Measurements from ENCODE around the gene PTPRN2. TPM values are rescaled to one million over a fixed set of nuclear protein-coding genes. Genes with fewer than 3 reads are reported as not detected.

PTPRN2 gene
- total and polyA plus RNA-seq, 2 donors (not counting 3 experiments of a cell fraction or from before 2014, with no cell fraction given): 0.62 to 0.88 TPM

- Histone ChIP-seq H3K9me1 (replicated peaks; ENCODE audit: control insufficient read depth, extremely low read depth, insufficient read depth, low read length) (no peaks in the 10 kb centered on the region), H3K79me2 (ENCODE audit: control insufficient read depth, insufficient read depth, low read length) (no peaks in the 10 kb centered on the region), H3K4me3 (replicated peaks in 1 of 3; ENCODE audit: insufficient read depth in 1 of 3, low read depth in 1 of 3, low read length in 3 of 3) (no peak overlapping the region), H3K36me3 (ENCODE audit: control insufficient read depth in 2 of 2, extremely low read depth in 1 of 2, insufficient read depth in 2 of 2, low read length in 2 of 2) (no peaks in the 10 kb centered on the region), H3K27me3 (ENCODE audit: control insufficient read depth in 2 of 2, insufficient read depth in 2 of 2, low read length in 2 of 2) (no peaks in the 10 kb centered on the region), H3K4me1 (ENCODE audit: control insufficient read depth, extremely low read depth, insufficient read depth, low read length) (no peaks in the 10 kb centered on the region), H3K9ac (replicated peaks; ENCODE audit: extremely low read depth, insufficient read depth, low read length) (no peak overlapping the region), H4K20me1 (replicated peaks; ENCODE audit: control insufficient read depth, extremely low read depth, insufficient read depth, low read length) (no peaks in the 10 kb centered on the region), H3K4me2 (ENCODE audit: insufficient read depth, low read length) (no peak overlapping the region), H2AFZ (ENCODE audit: low read depth, low read length) (no peak overlapping the region), H3K9me3 (replicated peaks; ENCODE audit: control insufficient read depth, insufficient read depth, low read length) (peaks cover 13% of the 10 kb centered on the region), H3K27ac (ENCODE audit: insufficient read depth, low read depth, low read length) (no peak overlapping the region)
- no TSS peak for BruUV-seq (replicated peaks)
- CTCF ChIA-PET: no interaction called here
- POLR2A ChIA-PET: no interaction called here
- dilution Hi-C loops (cut with MboI; ENCODE audit: extremely low pct_ligation_motif_present, low sequenced_read_pairs): no loop called here
- TF ChIP-seq FOS (IDR thresholded peaks at IDR 0.05; ENCODE audit: borderline replicate concordance, insufficient read depth, low read length) (no peak), MYC (IDR thresholded peaks at IDR 0.05; ENCODE audit: low read depth, low read length) (no peak), EZH2 (IDR thresholded peaks at IDR 0.05; ENCODE audit: borderline replicate concordance, low read depth, low read length, severe bottlenecking) (no peak), POLR2AphosphoS5 (IDR thresholded peaks at IDR 0.05; ENCODE audit: insufficient read depth, low read depth, low read length) (no peak)
- FAIRE-seq: no peak
- DNase-seq (ENCODE audit: low read depth, low spot score): no peak
- intact Hi-C loops (cut with micrococcal nuclease): no loop called here
These were observed 593.3 kb downstream of the PTPRN2 start for GRCh38 chr7:157994319-157994718.

GRCh38 chr7:157993406-157994105 lies 594.1 kb downstream of the PTPRN2 start:
- dilution Hi-C loops (cut with MboI; ENCODE audit: extremely low pct_ligation_motif_present, low sequenced_read_pairs) (no loop called here), intact Hi-C loops (cut with micrococcal nuclease) (no loop called here)
- ChIA-PET CTCF (no interaction called here), POLR2A (no interaction called here)
- Histone ChIP-seq H2AFZ (ENCODE audit: low read depth, low read length) (no peak overlapping the region), H3K36me3 (ENCODE audit: control insufficient read depth in 2 of 2, extremely low read depth in 1 of 2, insufficient read depth in 2 of 2, low read length in 2 of 2) (no peaks in the 10 kb centered on the region), H3K9ac (replicated peaks; ENCODE audit: extremely low read depth, insufficient read depth, low read length) (no peak overlapping the region), H3K27ac (ENCODE audit: insufficient read depth, low read depth, low read length) (no peak overlapping the region), H3K27me3 (ENCODE audit: control insufficient read depth in 2 of 2, insufficient read depth in 2 of 2, low read length in 2 of 2) (no peaks in the 10 kb centered on the region), H3K4me1 (ENCODE audit: control insufficient read depth, extremely low read depth, insufficient read depth, low read length) (no peaks in the 10 kb centered on the region), H3K9me1 (replicated peaks; ENCODE audit: control insufficient read depth, extremely low read depth, insufficient read depth, low read length) (no peaks in the 10 kb centered on the region), H4K20me1 (replicated peaks; ENCODE audit: control insufficient read depth, extremely low read depth, insufficient read depth, low read length) (no peaks in the 10 kb centered on the region), H3K9me3 (replicated peaks; ENCODE audit: control insufficient read depth, insufficient read depth, low read length) (peaks cover 12% of the 10 kb centered on the region), H3K4me3 (replicated peaks in 1 of 3; ENCODE audit: insufficient read depth in 1 of 3, low read depth in 1 of 3, low read length in 3 of 3) (no peak overlapping the region), H3K4me2 (ENCODE audit: insufficient read depth, low read length) (no peak overlapping the region), H3K79me2 (ENCODE audit: control insufficient read depth, insufficient read depth, low read length) (no peaks in the 10 kb centered on the region)
- no peak for DNase-seq (ENCODE audit: low read depth, low spot score)
- no peak for TF ChIP-seq JUN (IDR thresholded peaks at IDR 0.05; ENCODE audit: borderline replicate concordance, insufficient read depth, insufficient read length, low read depth)
- TF ChIP-seq MYC (IDR thresholded peaks at IDR 0.05; ENCODE audit: low read depth, low read length): no peak
- TF ChIP-seq FOS (IDR thresholded peaks at IDR 0.05; ENCODE audit: borderline replicate concordance, insufficient read depth, low read length): no peak
- no peak for TF ChIP-seq POLR2AphosphoS5 (IDR thresholded peaks at IDR 0.05; ENCODE audit: insufficient read depth, low read depth, low read length)
- no peak for TF ChIP-seq CTCF (IDR thresholded peaks at IDR 0.05; ENCODE audit: extremely low read depth in 1 of 2, insufficient read depth in 1 of 2, low read depth in 1 of 2, low read length in 2 of 2)
- no peak for TF ChIP-seq GATA2 (IDR thresholded peaks at IDR 0.05; ENCODE audit: insufficient read depth, insufficient read length, low read depth, low read length)
- TF ChIP-seq POLR2A (IDR thresholded peaks at IDR 0.05; ENCODE audit: low read depth, low read length): no peak
- no peak for FAIRE-seq
- BruUV-seq (replicated peaks): no TSS peak

Data from endothelial cell of umbilical vein (primary cell).